Heart left ventricle (tissue), 16 donors: Measurements from ENCODE around the gene RILPL1. TPM values are rescaled to one million over a fixed set of nuclear protein-coding genes. Genes with fewer than 3 reads are reported as not detected.
A peak's percentile ranks its signal among the peaks of the same experiment; 100 is the strongest.

Source experiments
- ATAC-seq, 4 donors: fragments of 200-7000 bp; cut with Tn5 transposase; one replicate each; pipeline ENCODE4 v1.9.1; 2020 to 2022; ENCODE audit warnings: moderate library complexity in 4 of 4, mild to moderate bottlenecking in 3 of 4, moderate number of reproducible peaks in 1 of 4
- DNase-seq, 5 donors: peaks; one replicate each; pipeline ENCODE4 v3.0.0-alpha.2; 2020
- H3K27ac ChIP-seq, 12 donors: fragments of 200-600 bp; sonication (generic) in 4 of 12; one replicate each; pipeline versions ENCODE4 v1.5.0 to v1.8.0; 2016 to 2022; ENCODE audit warnings: mild to moderate bottlenecking in 2 of 12
- H3K27me3 ChIP-seq, 9 donors: fragments of 200-600 bp; sonication (generic) in 2 of 9; one replicate each; pipeline versions ENCODE4 v1.5.1 to v1.8.0; 2016 to 2022; ENCODE audit warnings: mild to moderate bottlenecking in 3 of 9
- H3K36me3 ChIP-seq, 9 donors: fragments of 200-600 bp; sonication (generic) in 2 of 9; one replicate each; pipeline versions ENCODE4 v1.5.0 to v1.8.0; 2018 to 2022; ENCODE audit warnings: mild to moderate bottlenecking in 2 of 9
- H3K4me1 ChIP-seq, 12 donors: fragments of 200-600 bp; sonication (generic) in 4 of 12; one replicate each; pipeline versions ENCODE4 v1.5.0 to v1.8.0; 2016 to 2022; ENCODE audit warnings: mild to moderate bottlenecking in 3 of 12
- H3K4me3 ChIP-seq, 12 donors: fragments of 200-600 bp; sonication (generic) in 4 of 12; one replicate each; pipeline versions ENCODE4 v1.5.0 to v1.8.0; 2017 to 2022; ENCODE audit warnings: mild to moderate bottlenecking in 9 of 12, moderate library complexity in 4 of 12
- H3K9me3 ChIP-seq, 12 donors: fragments of 200-600 bp; sonication (generic) in 4 of 12; one replicate each; pipeline versions ENCODE4 v1.5.0 to v1.8.0; 2016 to 2022; ENCODE audit warnings: mild to moderate bottlenecking in 1 of 12
- POLR2A ChIP-seq, 2 donors: fragments of 450-650 bp; IDR thresholded peaks; one replicate each; pipeline ENCODE4 v1.6.1; 2017; ENCODE audit warnings: antibody characterized with exemption in 2 of 2, mild to moderate bottlenecking in 2 of 2, moderate library complexity in 2 of 2
- WGBS, 4 donors: extraction: QIAGEN DNeasy Blood & Tissue Kit in 2 of 4; methylation state at CpG; one replicate each; pipeline versions ENCODE4 v1.1.5 to v1.1.7; 2013 to 2018; 5-methylcytosine and 5-hydroxymethylcytosine counted together
- intact Hi-C, 10 donors: fragments of 100-400 bp; cut with DNase I; formaldehyde crosslinking; loops; one replicate each; pipeline versions ENCODE4 v1.11.1 to v1.14.2; 2022
- polyA plus RNA-seq, 2 donors: library from polyadenylated mRNA; stranded (reverse); fragments of 200-250 nt; gene quantifications; one replicate each; pipeline ENCODE4 v1.2.3, GENCODE V29; 2013
- total RNA-seq, 9 donors: library from RNA; depleted of rRNA in 2 of 9; stranded (reverse); fragments of >200 nt in 2 of 9; fragmentation: NEBNext Ultra II Directional in 3 of 9; extraction: Animal tissue kit (Norgen Biotek cat#: 25700) in 3 of 9; gene quantifications; one replicate each; pipeline versions ENCODE4 v1.1.0 to v1.2.4, GENCODE V29; 2016 to 2023
- TF ChIP-seq, protein P1 (sequence below), 12 donors: fragments of 200-600 bp; sonication (generic) in 4 of 12; IDR thresholded peaks; one replicate each; pipeline versions ENCODE4 v1.5.0 to v1.8.0; 2018 to 2022; ENCODE audit warnings: antibody characterized with exemption in 12 of 12, mild to moderate bottlenecking in 5 of 12
- donor health status: ischemic (EF 13 %, LVEDD 7.1; RV severe dilation, severe dysfunction).
- donor health status: healthy with polysubstance abuse.
- donor health status: DM: no; HTN: yes; CAD: no.
- donor health status: DM: no; HTN: no; CAD: no.
- donor health status: ischemic (EF 25% LVEDD 6.9; RV normal size, moderate dysfunction).
- donor health status: ischemic (EF 25% LVEDD 5.7; RV mildly dilated, moderate dysfunction).
- donor health status: healthy.
- donor health status: DM: yes; HTN: yes; CAD: no.
- donor health status: ischemic (EF 35%, LVEDD 5.7; RV mildly dilated, moderate dysfunction).
- donor health status: nonischemic (EF 11% LVEDD 7.7; RV severe dilation, severe dysfunction).
- donor health status: DM: yes; HTN: yes; CAD: no.
- donor health status: PGD.
- donor health status: ischemic (EF 29% LVEDD 5.4; RV normal size, mild dysfunction).
- donor health status: nonischemic (EF 23%, LVEDD 6.1; RV moderate dilation, normal function).

The RILPL1 gene
- total and polyA plus RNA-seq, 11 donors: 64.1 to 119 (median 79.4) TPM

DNA sequence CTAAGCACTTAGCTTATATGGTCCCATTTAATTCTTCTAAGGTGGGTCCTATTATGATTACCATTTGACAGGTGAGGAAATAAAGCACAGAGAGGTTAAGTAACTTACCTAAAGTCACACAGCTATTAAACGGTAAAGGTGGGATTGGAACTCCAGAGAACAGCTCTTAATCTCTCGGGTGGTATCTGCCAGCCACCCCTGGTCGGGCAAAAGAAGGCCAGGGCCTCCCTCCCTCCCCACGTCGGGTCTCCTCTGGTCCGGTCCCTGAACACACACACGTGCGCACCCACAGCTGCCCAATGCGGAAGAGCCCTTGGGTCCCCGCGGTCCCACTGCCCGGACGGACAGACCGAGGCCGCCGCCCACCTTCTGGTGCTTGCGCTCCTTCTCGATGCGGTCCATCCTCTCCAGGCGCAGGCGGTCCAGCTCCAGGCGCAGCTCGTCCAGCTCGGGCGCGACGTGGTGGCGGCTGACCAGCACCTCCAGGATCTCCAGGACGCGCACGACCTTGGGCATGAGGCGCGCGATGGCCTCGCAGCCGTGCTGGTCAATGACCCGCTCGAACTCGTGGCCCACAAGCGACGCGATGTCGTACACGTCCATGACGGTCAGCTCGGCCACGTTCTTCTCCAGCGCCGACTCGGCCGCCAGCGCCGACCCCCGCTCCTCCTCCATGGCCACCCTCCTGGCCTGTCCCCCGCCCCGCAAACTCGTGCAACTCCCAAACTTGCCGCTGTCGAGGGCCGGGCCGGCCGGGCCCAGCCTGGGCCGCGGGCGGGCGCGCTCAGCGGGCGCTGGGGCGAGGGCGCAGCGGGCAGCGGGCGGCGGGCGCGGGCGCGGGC is 490 bp downstream of the RILPL1 start:
- peaks cover 0 to 4% (median 0%) of the 10 kb centered on the region in 9 donors for H3K27me3 ChIP-seq
- peak overlapping the region; percentile 62 to 98 (median 74) for H3K4me3 ChIP-seq
- H3K36me3 ChIP-seq: peaks cover 0 to 14% (median 0%) of the 10 kb centered on the region in 9 donors
- peaks cover 0 to 43% (median 29%) of the 10 kb centered on the region in 12 donors for H3K4me1 ChIP-seq
- WGBS, 4 donors: 1 to 2% (median 2%) methylated on average over 43 to 79 of the region's 79 CpGs
- no peaks in the 10 kb centered on the region for H3K9me3 ChIP-seq
- ATAC-seq (peak in 3 of 4 donors; percentile 24 to 47 (median 29)), DNase-seq (peak; percentile 50 to 73 (median 59))
- TF ChIP-seq, protein P1, sequence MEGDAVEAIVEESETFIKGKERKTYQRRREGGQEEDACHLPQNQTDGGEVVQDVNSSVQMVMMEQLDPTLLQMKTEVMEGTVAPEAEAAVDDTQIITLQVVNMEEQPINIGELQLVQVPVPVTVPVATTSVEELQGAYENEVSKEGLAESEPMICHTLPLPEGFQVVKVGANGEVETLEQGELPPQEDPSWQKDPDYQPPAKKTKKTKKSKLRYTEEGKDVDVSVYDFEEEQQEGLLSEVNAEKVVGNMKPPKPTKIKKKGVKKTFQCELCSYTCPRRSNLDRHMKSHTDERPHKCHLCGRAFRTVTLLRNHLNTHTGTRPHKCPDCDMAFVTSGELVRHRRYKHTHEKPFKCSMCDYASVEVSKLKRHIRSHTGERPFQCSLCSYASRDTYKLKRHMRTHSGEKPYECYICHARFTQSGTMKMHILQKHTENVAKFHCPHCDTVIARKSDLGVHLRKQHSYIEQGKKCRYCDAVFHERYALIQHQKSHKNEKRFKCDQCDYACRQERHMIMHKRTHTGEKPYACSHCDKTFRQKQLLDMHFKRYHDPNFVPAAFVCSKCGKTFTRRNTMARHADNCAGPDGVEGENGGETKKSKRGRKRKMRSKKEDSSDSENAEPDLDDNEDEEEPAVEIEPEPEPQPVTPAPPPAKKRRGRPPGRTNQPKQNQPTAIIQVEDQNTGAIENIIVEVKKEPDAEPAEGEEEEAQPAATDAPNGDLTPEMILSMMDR (IDR thresholded peaks at IDR 0.05): no peak
- no peak for TF ChIP-seq POLR2A (IDR thresholded peaks at IDR 0.05)
- intact Hi-C loops: loop anchor here (5.0 kb wide), 7 partner anchors 49 to 166 kb away; partner anchors contain the start of gene TMED2 (in 9 of the 10)
- H3K27ac ChIP-seq: peak overlapping the region; percentile 71 to 96 (median 90)

DNA sequence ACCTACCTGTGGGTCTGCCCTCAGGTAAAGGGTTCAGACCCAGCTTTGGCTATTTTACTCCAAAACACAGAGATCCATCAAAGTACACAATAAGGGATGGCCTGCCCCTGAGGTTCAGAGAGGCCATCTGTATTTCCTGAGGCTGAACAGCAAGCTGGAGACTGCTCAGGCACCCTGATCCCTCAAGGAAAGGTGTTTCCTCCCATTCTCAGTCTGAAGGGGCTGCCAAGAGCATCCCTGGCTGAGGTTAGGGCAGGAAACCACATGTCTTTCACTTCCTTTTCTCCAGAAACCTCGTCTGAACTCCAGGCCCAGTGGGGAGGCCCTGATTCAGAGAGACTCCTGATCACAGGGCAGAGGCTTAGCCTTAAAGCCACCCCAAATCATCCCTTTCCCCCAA is 1.5 kb downstream of the RILPL1 start:
- H3K27ac ChIP-seq: peak overlapping the region; percentile 43 to 96 (median 90)
- peaks cover 0 to 43% (median 29%) of the 10 kb centered on the region in 12 donors for H3K4me1 ChIP-seq
- TF ChIP-seq, protein P1 (IDR thresholded peaks at IDR 0.05): no peak
- TF ChIP-seq POLR2A (IDR thresholded peaks at IDR 0.05): no peak
- 0 to 8% (median 0%) methylated on average over 1 of the region's 1 CpG for WGBS, 4 donors
- H3K27me3 ChIP-seq: peaks cover 0 to 4% (median 0%) of the 10 kb centered on the region in 9 donors
- H3K36me3 ChIP-seq: peaks cover 0 to 20% (median 0%) of the 10 kb centered on the region in 9 donors
- no peaks in the 10 kb centered on the region for H3K9me3 ChIP-seq
- H3K4me3 ChIP-seq: peak overlapping the region in 11 of 12 donors; percentile 6 to 98 (median 72)
- DNase-seq: peak in 2 of 5 donors; percentile 30 to 50
- intact Hi-C loops: loop anchor here (5.0 kb wide), 7 partner anchors 50 to 165 kb away; partner anchors contain the start of gene TMED2 (in 9 of the 10)
- peak in 2 of 4 donors; percentile 15 to 66 for ATAC-seq

DNA sequence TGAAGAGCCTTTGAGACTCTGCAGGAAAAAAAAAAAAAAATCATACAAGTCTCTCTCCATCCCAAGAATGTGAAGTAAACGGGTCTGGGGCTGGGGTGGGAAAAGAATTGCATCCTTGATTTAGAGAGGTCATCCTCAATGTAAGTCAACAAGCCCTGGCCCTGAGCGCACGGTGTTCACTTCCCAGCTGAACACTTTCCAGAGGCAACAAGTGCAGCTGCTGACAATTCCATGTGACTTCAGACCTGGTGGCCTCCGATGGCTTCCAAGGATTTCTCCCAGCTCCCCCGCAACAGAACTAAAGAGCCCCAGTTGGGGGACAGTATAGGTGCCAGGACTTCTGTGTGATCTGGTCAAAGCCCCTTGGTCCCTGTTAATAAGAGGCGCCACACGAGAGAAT is 2.4 kb downstream of the RILPL1 start:
- Histone ChIP-seq H3K36me3 (peaks cover 0 to 20% (median 0%) of the 10 kb centered on the region in 9 donors), H3K9me3 (no peaks in the 10 kb centered on the region), H3K27ac (peak overlapping the region; percentile 43 to 96 (median 90)), H3K4me3 (peak overlapping the region in 4 of 12 donors; percentile 70 to 98 (median 74)), H3K4me1 (peaks cover 0 to 49% (median 31%) of the 10 kb centered on the region in 12 donors), H3K27me3 (peaks cover 0 to 4% (median 0%) of the 10 kb centered on the region in 9 donors)
- ATAC-seq: peak; percentile 42 to 74 (median 58)
- DNase-seq: peak in 4 of 5 donors; percentile 40 to 72 (median 56)
- WGBS, 4 donors: 33 to 45% (median 45%) methylated on average over 7 of the region's 7 CpGs
- intact Hi-C loops: loop anchor here (5.0 kb wide), 7 partner anchors 51 to 164 kb away; partner anchors contain the start of gene TMED2 (in 9 of the 10)
- TF ChIP-seq POLR2A (IDR thresholded peaks at IDR 0.05): no peak
- TF ChIP-seq, protein P1 (IDR thresholded peaks at IDR 0.05): no peak

DNA sequence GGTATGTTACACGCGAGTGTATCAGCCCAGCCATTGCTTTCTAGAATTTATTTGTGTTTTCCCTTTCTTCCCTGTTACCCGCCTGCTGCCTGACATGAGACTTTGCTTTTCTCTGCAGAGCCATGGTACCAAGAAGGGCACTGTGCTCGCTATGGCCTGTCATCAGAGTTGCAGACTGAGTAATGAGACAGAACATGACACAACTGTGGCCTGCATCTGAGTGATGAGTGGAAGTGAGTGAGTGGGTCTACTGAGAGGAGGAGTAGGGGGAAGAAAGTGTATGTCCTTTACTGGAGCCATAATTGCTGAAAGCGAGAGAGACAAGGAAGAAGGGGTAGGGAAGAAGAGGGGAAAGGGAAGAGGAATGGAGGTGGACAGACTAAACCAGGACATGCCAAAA is 2.9 kb downstream of the RILPL1 start:
- intact Hi-C loops: loop anchor here (5.0 kb wide), 7 partner anchors 52 to 163 kb away; partner anchors contain the start of gene TMED2 (in 9 of the 10)
- ATAC-seq (no peak), DNase-seq (no peak)
- Histone ChIP-seq H3K27me3 (peaks cover 0 to 4% (median 0%) of the 10 kb centered on the region in 9 donors), H3K36me3 (peaks cover 0 to 24% (median 0%) of the 10 kb centered on the region in 9 donors), H3K4me1 (peaks cover 0 to 52% (median 31%) of the 10 kb centered on the region in 12 donors), H3K4me3 (no peak overlapping the region), H3K9me3 (no peaks in the 10 kb centered on the region), H3K27ac (peak overlapping the region; percentile 16 to 96 (median 90))
- 74 to 86% (median 79%) methylated on average over 5 of the region's 5 CpGs for WGBS, 4 donors
- TF ChIP-seq POLR2A (IDR thresholded peaks at IDR 0.05): no peak
- TF ChIP-seq, protein P1 (IDR thresholded peaks at IDR 0.05): no peak
